ENCODE measurements around the gene CTDSPL2. TPM values are rescaled to one million over a fixed set of nuclear protein-coding genes. Genes with fewer than 3 reads are reported as not detected.

The CTDSPL2 gene
- total RNA-seq, 1 donor from 2014 or later: 57.9 TPM

- Mint-ChIP-seq H3K36me3 (peaks cover 13% of the 10 kb centered on the region), H3K27me3 (no peaks in the 10 kb centered on the region), H3K4me3 (no peak overlapping the region), H3K4me1 (ENCODE audit: unreplicated experiment) (no peaks in the 10 kb centered on the region), H3K27ac (no peak overlapping the region), H3K9me3 (no peaks in the 10 kb centered on the region)
- DNase-seq (ENCODE audit: extremely low spot score, unreplicated experiment): no peak
- TF ChIP-seq CTCF (conservative IDR thresholded peaks at IDR 0.05): no peak
These were observed 146.0 kb downstream of the CTDSPL2 start for GRCh38 chr15:44573386-44573785.

- DNase-seq (ENCODE audit: extremely low spot score, unreplicated experiment): no peak
- TF ChIP-seq CTCF (conservative IDR thresholded peaks at IDR 0.05): no peak
- Mint-ChIP-seq H3K27me3 (no peaks in the 10 kb centered on the region), H3K4me3 (no peak overlapping the region), H3K27ac (no peak overlapping the region), H3K36me3 (peaks cover 13% of the 10 kb centered on the region), H3K4me1 (ENCODE audit: unreplicated experiment) (no peaks in the 10 kb centered on the region), H3K9me3 (no peaks in the 10 kb centered on the region)
These were observed 147.3 kb downstream of the CTDSPL2 start for GRCh38 chr15:44574734-44575133.

Other genes starting within 250 kb of the CTDSPL2 start
- 3.8 and 5.7 TPM in 2 replicates for gene FRMD5, start 232.4 kb upstream of the CTDSPL2 start, total RNA-seq (ENCODE audit: low replicate concordance)
- gene GOLM2, start 138.9 kb upstream of the CTDSPL2 start, total RNA-seq (ENCODE audit: low replicate concordance): 65.1 and 68.1 TPM in 2 replicates
- 60.9 and 91.1 TPM in 2 replicates for gene EIF3J, start 109.5 kb downstream of the CTDSPL2 start, total RNA-seq (ENCODE audit: low replicate concordance)
- 75.5 and 80.4 TPM in 2 replicates for gene SPG11, start 236.0 kb downstream of the CTDSPL2 start, total RNA-seq (ENCODE audit: low replicate concordance)